ENCODE data around the gene RDH5. TPM values are rescaled to one million over a fixed set of nuclear protein-coding genes. Genes with fewer than 3 reads are reported as not detected.

RDH5 gene
- polyA plus RNA-seq, 1 of the 3 experiments (the other 2 are of a cell fraction) = 5.2 TPM

GRCh38 chr12:55737581-55738122 is 17.5 kb downstream of the RDH5 start:
- POLR2A ChIA-PET = interaction anchor here (0.7 to 2.0 kb wide), 10 partner anchors 8 to 194 kb away, joined by 3 to 12 read pairs (median 4); partner anchors contain the start of genes CD63, DNAJC14, ORMDL2 and SARNP

More at GRCh38 chr12:55737581-55738122, 17.5 kb downstream of the RDH5 start:
- TF ChIP-seq SMC3 (IDR thresholded peaks at IDR 0.05; ENCODE audit: low read depth, low read length) (no peak), FOXJ3 (CRISPR knock-in tag; IDR thresholded peaks at IDR 0.05) (no peak), CTCF (IDR thresholded peaks at IDR 0.05) (no peak), TEAD4 (IDR thresholded peaks at IDR 0.05; ENCODE audit: borderline replicate concordance, insufficient read depth) (no peak), ZBTB33 (IDR thresholded peaks at IDR 0.05; ENCODE audit: borderline replicate concordance, low read depth) (no peak), YY1 (IDR thresholded peaks at IDR 0.05; ENCODE audit: low read depth) (no peak), FOXM1 (IDR thresholded peaks at IDR 0.05; ENCODE audit: low read depth) (no peak), EZH2phosphoT487 (IDR thresholded peaks at IDR 0.05; ENCODE audit: borderline replicate concordance, low read depth) (no peak), MAX (IDR thresholded peaks at IDR 0.05; ENCODE audit: low read depth) (no peak), ELF1 (IDR thresholded peaks at IDR 0.05) (no peak), NFIC (IDR thresholded peaks at IDR 0.05; ENCODE audit: borderline replicate concordance) (no peak), NRF1 (IDR thresholded peaks at IDR 0.05; ENCODE audit: low read depth, low read length) (no peak), EP300 (IDR thresholded peaks at IDR 0.05; ENCODE audit: borderline replicate concordance in 1 of 2, low read depth in 1 of 2, low read length in 1 of 2) (no peak), IRF3 (IDR thresholded peaks at IDR 0.05; ENCODE audit: low read depth, low read length) (no peak), MEF2A (IDR thresholded peaks at IDR 0.05; ENCODE audit: borderline replicate concordance, low read depth) (no peak)
- TF ChIP-seq, protein P1, sequence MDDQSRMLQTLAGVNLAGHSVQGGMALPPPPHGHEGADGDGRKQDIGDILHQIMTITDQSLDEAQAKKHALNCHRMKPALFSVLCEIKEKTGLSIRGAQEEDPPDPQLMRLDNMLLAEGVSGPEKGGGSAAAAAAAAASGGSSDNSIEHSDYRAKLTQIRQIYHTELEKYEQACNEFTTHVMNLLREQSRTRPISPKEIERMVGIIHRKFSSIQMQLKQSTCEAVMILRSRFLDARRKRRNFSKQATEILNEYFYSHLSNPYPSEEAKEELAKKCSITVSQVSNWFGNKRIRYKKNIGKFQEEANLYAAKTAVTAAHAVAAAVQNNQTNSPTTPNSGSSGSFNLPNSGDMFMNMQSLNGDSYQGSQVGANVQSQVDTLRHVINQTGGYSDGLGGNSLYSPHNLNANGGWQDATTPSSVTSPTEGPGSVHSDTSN (IDR thresholded peaks at IDR 0.05) = no peak
- Histone ChIP-seq H3F3A (replicated peaks; ENCODE audit: insufficient read depth) (peaks cover 17% of the 10 kb centered on the region), H3K36me3 (replicated peaks in 1 of 2; ENCODE audit: control insufficient read depth in 1 of 2, insufficient read depth in 2 of 2, low read length in 1 of 2) (no peaks in the 10 kb centered on the region), H3K4me3 (ENCODE audit: low read depth in 2 of 2, low read length in 1 of 2) (peak overlapping the region; percentile 66 to 98), H3K27me3 (ENCODE audit: insufficient read depth) (no peaks in the 10 kb centered on the region), H3K4me1 (ENCODE audit: control insufficient read depth in 1 of 2, insufficient read depth in 2 of 2, low read depth in 1 of 2, low read length in 1 of 2) (peaks cover 9 to 24% of the 10 kb centered on the region in 2 experiments; a peak in 3 of 4 replicates), H4K20me1 (ENCODE audit: insufficient read depth) (no peaks in the 10 kb centered on the region), H3K27ac (ENCODE audit: low read depth in 2 of 2, low read length in 1 of 2) (peak overlapping the region; percentile 80 to 83; a peak in 3 of 4 replicates), H3K79me2 (ENCODE audit: insufficient read depth) (no peaks in the 10 kb centered on the region), H3K9me2 (no peaks in the 10 kb centered on the region), H3K4me2 (peak overlapping the region; percentile 99), H2AFZ (ENCODE audit: low read depth) (peak overlapping the region; percentile 100), H3K9ac (peak overlapping the region; percentile 70), H3K9me3 (no peaks in the 10 kb centered on the region)
- CTCF ChIA-PET = interaction anchor here (0.5 to 14.4 kb wide), 40 partner anchors 9 to 549 kb away, joined by 3 to 358 read pairs (median 7); partner anchors contain the start of genes BLOC1S1, CD63, DNAJC14 and ORMDL2
- WGBS (ENCODE audit: low lambda C conversion rate) = 11% methylated on average over 4 of the region's 4 CpGs
- DNase-seq = peak; percentile 37
